ENCODE measurements around the gene AUP1. TPM values are rescaled to one million over a fixed set of nuclear protein-coding genes. Genes with fewer than 3 reads are reported as not detected.

The AUP1 gene
- total RNA-seq, 1 experiment from 2014 or later, result 140 TPM

Other genes with a start within 250 kb of the AUP1 start
- gene SLC4A5, start 186.3 kb downstream of the AUP1 start, total RNA-seq (2014; rRNA removed), result 0.11 TPM in 1 of 2 replicates, not detected in the other
- gene DCTN1, start 149.4 kb downstream of the AUP1 start, total RNA-seq (2014; rRNA removed), result 117 and 126 TPM in 2 replicates
- 0.63 and 1.5 TPM in 2 replicates for gene C2orf81, start 108.1 kb downstream of the AUP1 start, total RNA-seq (2014; rRNA removed)
- 40.0 and 55.8 TPM in 2 replicates for gene WDR54, start 108.0 kb downstream of the AUP1 start, total RNA-seq (2014; rRNA removed)
- gene RTKN, start 87.8 kb downstream of the AUP1 start, total RNA-seq (2014; rRNA removed), result 36.2 and 51.4 TPM in 2 replicates
- 5.6 and 23.2 TPM in 2 replicates for gene INO80B, start 74.6 kb downstream of the AUP1 start, total RNA-seq (2014; rRNA removed)
- gene WBP1, start 71.3 kb downstream of the AUP1 start, total RNA-seq (2014; rRNA removed), result 58.6 and 65.4 TPM in 2 replicates
- 40.8 and 41.6 TPM in 2 replicates for gene MOGS, start 64.3 kb downstream of the AUP1 start, total RNA-seq (2014; rRNA removed)
- gene MRPL53, start 57.0 kb downstream of the AUP1 start, total RNA-seq (2014; rRNA removed), result 23.7 and 26.7 TPM in 2 replicates
- 13.1 and 13.7 TPM in 2 replicates for gene CCDC142, start 46.7 kb downstream of the AUP1 start, total RNA-seq (2014; rRNA removed)
- 22.4 and 24.2 TPM in 2 replicates for gene TTC31, start 46.6 kb downstream of the AUP1 start, total RNA-seq (2014; rRNA removed)
- 1.2 and 1.6 TPM in 2 replicates for gene LBX2, start 30.1 kb downstream of the AUP1 start, total RNA-seq (2014; rRNA removed)
- gene PCGF1, start 22.0 kb downstream of the AUP1 start, total RNA-seq (2014; rRNA removed), result 29.4 and 29.6 TPM in 2 replicates
- 0.46 and 1.1 TPM in 2 replicates for gene TLX2, start 15.3 kb downstream of the AUP1 start, total RNA-seq (2014; rRNA removed)
- not detected in 2 replicates for gene DQX1, start 3.5 kb downstream of the AUP1 start, total RNA-seq (2014; rRNA removed)
- 40.9 and 43.2 TPM in 2 replicates for gene HTRA2, start 227 bp upstream of the AUP1 start, total RNA-seq (2014; rRNA removed)
- 9.9 and 11.7 TPM in 2 replicates for gene LOXL3, start 24.2 kb upstream of the AUP1 start, total RNA-seq (2014; rRNA removed)
- 25.1 and 33.5 TPM in 2 replicates for gene DOK1, start 25.0 kb upstream of the AUP1 start, total RNA-seq (2014; rRNA removed)
- 0.06 TPM in 1 of 2 replicates, not detected in the other for gene M1AP, start 118.6 kb upstream of the AUP1 start, total RNA-seq (2014; rRNA removed)
- gene SEMA4F, start 124.5 kb upstream of the AUP1 start, total RNA-seq (2014; rRNA removed), result 8.8 and 11.3 TPM in 2 replicates